ENCODE data around the gene OR5AU1. TPM values are rescaled to one million over a fixed set of nuclear protein-coding genes. Genes with fewer than 3 reads are reported as not detected.

OR5AU1 gene
- total RNA-seq, 1 experiment from 2014 or later: not detected

GRCh38 chr14:21171128-21171527 is 15.3 kb upstream of the OR5AU1 start:
- Histone ChIP-seq H3K4me1 (ENCODE audit: insufficient read depth, low read length) (no peaks in the 10 kb centered on the region), H4K20me1 (ENCODE audit: control insufficient read depth, insufficient read depth, insufficient read length) (no peaks in the 10 kb centered on the region), H2AFZ (ENCODE audit: low read length) (no peak overlapping the region), H3K27ac (ENCODE audit: insufficient read length, low read depth, low read length) (no peak overlapping the region), H3K23me2 (ENCODE audit: insufficient read length, low read depth, low read length, poor library complexity, severe bottlenecking) (no peaks in the 10 kb centered on the region), H3K23ac (ENCODE audit: insufficient read length, low read depth, low read length) (no peak overlapping the region), H3K79me1 (ENCODE audit: insufficient read depth, low read depth, low read length, poor library complexity, severe bottlenecking) (no peaks in the 10 kb centered on the region), H2BK5ac (ENCODE audit: insufficient read length, low read length) (no peak overlapping the region), H2BK120ac (ENCODE audit: low read depth, low read length, poor library complexity, severe bottlenecking) (no peak overlapping the region), H3K9me3 (ENCODE audit: control insufficient read depth, low read depth, low read length) (no peaks in the 10 kb centered on the region), H2BK20ac (ENCODE audit: low read depth, low read length, poor library complexity, severe bottlenecking) (no peak overlapping the region), H3K79me2 (ENCODE audit: insufficient read depth, low read length) (no peaks in the 10 kb centered on the region), H3K27me3 (ENCODE audit: insufficient read depth, low read length) (no peaks in the 10 kb centered on the region), H3K9ac (ENCODE audit: extremely low read depth, insufficient read length, low read length) (no peak overlapping the region), H2BK12ac (ENCODE audit: insufficient read length, low read depth, low read length) (no peak overlapping the region), H4K5ac (ENCODE audit: insufficient read length, low read depth, low read length) (no peak overlapping the region), H3T11ph (ENCODE audit: low read length) (no peak overlapping the region), H3K56ac (ENCODE audit: insufficient read length, low read depth, low read length) (no peak overlapping the region), H3K4ac (ENCODE audit: low read depth, low read length) (no peak overlapping the region), H4K91ac (ENCODE audit: insufficient read length, low read depth, low read length) (no peak overlapping the region), H2BK15ac (ENCODE audit: low read depth, low read length) (no peak overlapping the region), H3K14ac (ENCODE audit: insufficient read depth, low read length) (no peak overlapping the region), H4K8ac (replicated peaks; ENCODE audit: insufficient read length, low read depth, low read length) (no peak overlapping the region), H3K18ac (ENCODE audit: insufficient read length, low read depth, low read length) (no peak overlapping the region), H3K4me2 (ENCODE audit: insufficient read depth, insufficient read length, low read length) (no peak overlapping the region), H2AK5ac (ENCODE audit: insufficient read length, low read length) (no peak overlapping the region)
- no peak for TF ChIP-seq CTCF (conservative IDR thresholded peaks at IDR 0.05)
- H3K36me3 Mint-ChIP-seq (ENCODE audit: insufficient read depth in 1 of 3, low read depth in 3 of 3): no peaks in the 10 kb centered on the region
- no peaks in the 10 kb centered on the region for H3K9me3 Mint-ChIP-seq
- DNase-seq: no peak
- no peak overlapping the region for H3K4me3 Mint-ChIP-seq
- no peaks in the 10 kb centered on the region; a peak in 1 of 4 replicates for H3K4me1 Mint-ChIP-seq
- H3K27me3 Mint-ChIP-seq (ENCODE audit: low read depth): peaks cover 9% of the 10 kb centered on the region
- no CpG with 5 or more reads among the region's 2 CpGs for WGBS (ENCODE audit: extremely low coverage, insufficient read length, low lambda C conversion rate)
- H3K27ac Mint-ChIP-seq: no peak overlapping the region

All from H9 (cell line).